Uterus (tissue), 4 donors: ENCODE data around the gene BAIAP2. TPM values are rescaled to one million over a fixed set of nuclear protein-coding genes. Genes with fewer than 3 reads are reported as not detected.

Experiments
- DNase-seq, 2 donors: peaks; one replicate each; pipeline ENCODE4 v3.0.0-alpha.2; 2019 to 2020
- H3K27ac ChIP-seq, 2 donors: fragments of 200-600 bp; sonication (generic); 1 replicate in 1 of 2; 2 replicates in 1 of 2; pipeline ENCODE4 v1.5.1; 2016 to 2018
- H3K27me3 ChIP-seq, 2 donors: fragments of 200-600 bp; sonication (generic); one replicate each; pipeline ENCODE4 v1.5.1; 2018 to 2019; ENCODE audit warnings: control low read depth in 1 of 2
- H3K36me3 ChIP-seq, 2 donors: fragments of 200-600 bp; sonication (generic); one replicate each; pipeline ENCODE4 v1.5.1; 2019; ENCODE audit warnings: control low read depth in 1 of 2
- H3K4me1 ChIP-seq, 2 donors: fragments of 200-600 bp; sonication (generic); one replicate each; pipeline ENCODE4 v1.5.1; 2018 to 2019; ENCODE audit warnings: control low read depth in 1 of 2
- H3K4me3 ChIP-seq, 2 donors: fragments of 200-600 bp; sonication (generic); 1 replicate in 1 of 2; 2 replicates in 1 of 2; pipeline ENCODE4 v1.5.1; 2018 to 2019; ENCODE audit warnings: mild to moderate bottlenecking in 1 of 2
- H3K9me3 ChIP-seq, 2 donors: fragments of 200-600 bp; sonication (generic); one replicate each; pipeline ENCODE4 v1.5.1; 2019; ENCODE audit warnings: control low read depth in 1 of 2
- POLR2A ChIP-seq, 2 donors: fragments of 450-650 bp; IDR thresholded peaks; one replicate each; pipeline ENCODE4 v1.6.1; 2016; ENCODE audit warnings: antibody characterized with exemption in 2 of 2, mild to moderate bottlenecking in 1 of 2, moderate library complexity in 1 of 2
- intact Hi-C: fragments of 100-400 bp; cut with DNase I; formaldehyde crosslinking; loops from one replicate; pipeline ENCODE4 v1.15.1; 2023; ENCODE audit warnings: low total_unique reads
- total RNA-seq, 4 donors: library from RNA; depleted of rRNA in 3 of 4; stranded (reverse); fragments of >200 nt in 3 of 4; gene quantifications; one replicate each; pipeline versions ENCODE4 v1.1.0 to v1.2.4, GENCODE V29; 2014 to 2023
- TF ChIP-seq, protein P1 (sequence below), 4 experiments: fragments of 200-600 bp in 2 of 4; fragments of 450-650 bp in 2 of 4; sonication (generic) in 2 of 4; IDR thresholded peaks; one replicate each; pipeline ENCODE4 v1.5.1; 2016 to 2019; ENCODE audit warnings: antibody characterized with exemption in 4 of 4, mild to moderate bottlenecking in 2 of 4, moderate library complexity in 1 of 4
- donor health status: DM: yes; HTN: yes; CAD: no.

Gene BAIAP2, protein sequence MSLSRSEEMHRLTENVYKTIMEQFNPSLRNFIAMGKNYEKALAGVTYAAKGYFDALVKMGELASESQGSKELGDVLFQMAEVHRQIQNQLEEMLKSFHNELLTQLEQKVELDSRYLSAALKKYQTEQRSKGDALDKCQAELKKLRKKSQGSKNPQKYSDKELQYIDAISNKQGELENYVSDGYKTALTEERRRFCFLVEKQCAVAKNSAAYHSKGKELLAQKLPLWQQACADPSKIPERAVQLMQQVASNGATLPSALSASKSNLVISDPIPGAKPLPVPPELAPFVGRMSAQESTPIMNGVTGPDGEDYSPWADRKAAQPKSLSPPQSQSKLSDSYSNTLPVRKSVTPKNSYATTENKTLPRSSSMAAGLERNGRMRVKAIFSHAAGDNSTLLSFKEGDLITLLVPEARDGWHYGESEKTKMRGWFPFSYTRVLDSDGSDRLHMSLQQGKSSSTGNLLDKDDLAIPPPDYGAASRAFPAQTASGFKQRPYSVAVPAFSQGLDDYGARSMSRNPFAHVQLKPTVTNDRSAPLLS
- 10 to 100 TPM; 16.5 to 70.7 (median 45.8) TPM for total RNA-seq

DNA sequence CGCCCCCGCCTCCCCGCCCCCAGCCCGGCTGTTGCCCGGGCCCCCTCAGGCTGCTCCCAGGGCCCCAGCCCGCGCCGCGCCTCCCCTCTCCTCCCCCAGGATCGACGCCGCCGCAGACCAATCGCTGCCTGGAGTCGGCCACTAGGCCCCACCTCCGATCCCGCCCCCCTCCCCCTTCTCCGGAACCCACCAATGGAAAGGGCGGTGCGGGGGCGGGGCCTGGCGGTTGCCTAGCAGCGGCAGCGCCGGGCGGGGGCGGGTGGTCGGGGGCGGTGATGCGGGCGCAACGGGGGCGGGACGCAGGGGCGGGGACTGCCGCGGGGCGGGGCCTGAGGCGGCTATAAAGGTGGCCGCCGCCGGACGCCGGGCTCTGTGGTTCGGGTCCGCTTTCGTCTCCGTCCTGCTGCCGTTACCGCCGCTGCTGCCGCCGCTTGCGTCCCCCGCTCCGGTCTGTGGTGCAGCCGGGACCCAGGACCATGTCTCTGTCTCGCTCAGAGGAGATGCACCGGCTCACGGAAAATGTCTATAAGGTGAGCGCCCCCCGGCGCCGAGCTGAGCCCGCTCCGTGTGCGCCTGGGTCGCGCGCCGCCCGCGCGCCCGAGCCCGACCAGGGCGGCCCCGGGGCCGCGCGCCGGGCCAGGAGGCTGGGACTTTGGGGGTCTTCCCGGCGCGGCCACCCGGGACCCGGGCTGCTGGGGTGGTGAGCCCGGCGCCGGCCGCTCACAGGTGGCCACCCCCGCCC, at the start of gene BAIAP2:
Gene BAIAP2 (plus strand): TSS at position 373 of the 742 bp plus-strand sequence. CDS start 104 bp downstream, at position 477.
- Histone ChIP-seq H3K4me1 (peaks cover 3 to 10% of the 10 kb centered on the region in 2 donors), H3K27ac (peak within 1 kb of the TSS; percentile 63 to 71), H3K4me3 (peak within 1 kb of the TSS; percentile 44 to 72), H3K9me3 (no peaks in the 10 kb centered on the region), H3K27me3 (no peaks in the 10 kb centered on the region), H3K36me3 (no peaks in the 10 kb centered on the region)
- intact Hi-C loops = no loop called here
- TF ChIP-seq, protein P1, sequence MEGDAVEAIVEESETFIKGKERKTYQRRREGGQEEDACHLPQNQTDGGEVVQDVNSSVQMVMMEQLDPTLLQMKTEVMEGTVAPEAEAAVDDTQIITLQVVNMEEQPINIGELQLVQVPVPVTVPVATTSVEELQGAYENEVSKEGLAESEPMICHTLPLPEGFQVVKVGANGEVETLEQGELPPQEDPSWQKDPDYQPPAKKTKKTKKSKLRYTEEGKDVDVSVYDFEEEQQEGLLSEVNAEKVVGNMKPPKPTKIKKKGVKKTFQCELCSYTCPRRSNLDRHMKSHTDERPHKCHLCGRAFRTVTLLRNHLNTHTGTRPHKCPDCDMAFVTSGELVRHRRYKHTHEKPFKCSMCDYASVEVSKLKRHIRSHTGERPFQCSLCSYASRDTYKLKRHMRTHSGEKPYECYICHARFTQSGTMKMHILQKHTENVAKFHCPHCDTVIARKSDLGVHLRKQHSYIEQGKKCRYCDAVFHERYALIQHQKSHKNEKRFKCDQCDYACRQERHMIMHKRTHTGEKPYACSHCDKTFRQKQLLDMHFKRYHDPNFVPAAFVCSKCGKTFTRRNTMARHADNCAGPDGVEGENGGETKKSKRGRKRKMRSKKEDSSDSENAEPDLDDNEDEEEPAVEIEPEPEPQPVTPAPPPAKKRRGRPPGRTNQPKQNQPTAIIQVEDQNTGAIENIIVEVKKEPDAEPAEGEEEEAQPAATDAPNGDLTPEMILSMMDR (IDR thresholded peaks at IDR 0.05) = peak in 1 of 4 experiments; percentile 35
- peak; percentile 92 to 98 for TF ChIP-seq POLR2A (IDR thresholded peaks at IDR 0.05)
- DNase-seq = peak; percentile 95 to 96

DNA sequence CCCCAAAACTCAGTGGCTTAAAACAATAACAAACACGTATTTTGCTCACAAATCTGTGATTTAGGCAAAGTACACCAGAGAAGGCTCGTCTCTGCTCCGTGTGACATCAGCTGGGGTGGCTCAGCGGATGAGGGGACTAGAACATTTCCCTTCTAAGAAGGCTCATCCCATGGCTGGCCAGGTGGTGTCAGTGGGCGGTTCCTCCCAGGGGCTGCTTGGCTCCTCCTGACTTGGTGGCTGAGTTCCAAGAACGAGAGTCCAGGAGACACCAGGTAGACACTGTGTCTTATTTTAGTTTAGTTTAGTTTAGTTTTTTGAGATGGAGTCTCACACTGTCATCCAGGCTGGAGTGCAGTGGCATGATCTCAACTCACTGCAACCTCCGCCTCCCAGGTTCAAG, 48.9 kb upstream of the BAIAP2 start:
- Histone ChIP-seq H3K9me3 (no peaks in the 10 kb centered on the region), H3K4me3 (no peak overlapping the region), H3K27me3 (no peaks in the 10 kb centered on the region), H3K27ac (no peak overlapping the region), H3K36me3 (no peaks in the 10 kb centered on the region), H3K4me1 (peaks cover under 1 to 6% of the 10 kb centered on the region in 2 donors)
- no peak for TF ChIP-seq POLR2A (IDR thresholded peaks at IDR 0.05)
- TF ChIP-seq, protein P1 (IDR thresholded peaks at IDR 0.05) = no peak
- intact Hi-C loops = no loop called here
- DNase-seq = no peak

DNA sequence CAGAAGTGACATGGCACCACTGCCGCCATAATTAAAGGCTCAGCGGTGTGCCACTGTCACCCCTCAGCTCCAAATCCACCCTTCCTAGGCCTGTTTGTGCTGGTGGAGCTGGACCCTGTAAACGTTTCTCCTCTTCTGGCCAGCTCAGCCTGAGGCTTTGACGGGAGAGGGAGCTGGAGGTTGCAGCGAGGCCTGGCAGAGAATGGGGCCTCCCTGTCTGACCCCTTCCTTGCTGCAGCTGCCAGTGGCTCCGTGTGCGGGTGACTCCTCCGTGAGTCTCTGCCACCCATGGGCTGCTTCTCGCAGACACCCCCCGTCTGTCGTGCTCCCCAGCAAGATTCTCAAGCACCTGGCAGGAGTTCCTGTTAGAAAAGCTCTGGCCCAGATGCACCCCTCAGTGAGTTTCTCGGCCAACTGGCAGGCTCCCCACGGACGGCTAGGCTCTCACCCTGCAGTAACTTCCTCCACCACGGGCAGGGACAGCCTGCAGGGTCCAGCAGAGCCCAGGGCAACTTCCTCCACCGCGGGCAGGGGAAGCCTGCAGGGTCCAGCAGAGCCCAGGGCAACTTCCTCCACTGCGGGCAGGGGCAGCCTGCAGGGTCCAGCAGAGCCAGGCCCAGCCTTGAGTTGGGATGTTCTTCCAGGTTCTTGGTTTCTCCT, 48.0 kb upstream of the BAIAP2 start:
- no peaks in the 10 kb centered on the region for H3K36me3 ChIP-seq
- no peaks in the 10 kb centered on the region for H3K27me3 ChIP-seq
- H3K9me3 ChIP-seq = no peaks in the 10 kb centered on the region
- no peaks in the 10 kb centered on the region for H3K4me1 ChIP-seq
- DNase-seq = peak; percentile 16 to 17
- no peak overlapping the region for H3K4me3 ChIP-seq
- TF ChIP-seq POLR2A (IDR thresholded peaks at IDR 0.05) = no peak
- TF ChIP-seq, protein P1 (IDR thresholded peaks at IDR 0.05) = no peak
- no peak overlapping the region for H3K27ac ChIP-seq
- intact Hi-C loops = no loop called here

DNA sequence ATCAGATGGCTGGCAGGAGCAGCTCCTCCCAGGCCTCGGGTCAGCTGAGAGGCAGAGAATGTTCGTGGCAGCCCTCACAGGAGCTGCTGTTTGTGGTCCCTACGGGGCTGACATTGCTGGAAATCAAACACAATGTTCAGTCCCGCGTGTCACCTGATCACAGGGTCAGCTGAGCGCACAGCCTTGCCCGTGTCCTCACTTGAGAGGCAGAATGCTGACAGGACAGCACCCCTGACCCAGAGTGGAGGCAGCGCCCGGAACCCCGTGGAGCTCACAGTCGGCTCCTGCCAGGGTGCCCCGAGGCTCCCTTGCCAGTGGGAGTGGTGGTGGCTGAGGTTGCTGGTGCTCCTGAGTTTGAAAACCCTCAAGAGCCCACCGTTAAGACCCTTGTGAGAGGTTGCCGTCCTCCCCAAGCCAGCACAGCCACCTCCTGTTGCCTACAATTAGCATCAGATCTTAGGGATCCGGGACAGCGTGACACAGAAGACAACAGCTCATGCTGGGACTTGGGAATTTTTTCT, 47.0 kb upstream of the BAIAP2 start:
- H3K27ac ChIP-seq = no peak overlapping the region
- no peaks in the 10 kb centered on the region for H3K4me1 ChIP-seq
- no peaks in the 10 kb centered on the region for H3K27me3 ChIP-seq
- no peaks in the 10 kb centered on the region for H3K36me3 ChIP-seq
- no peak for TF ChIP-seq POLR2A (IDR thresholded peaks at IDR 0.05)
- TF ChIP-seq, protein P1 (IDR thresholded peaks at IDR 0.05) = no peak
- intact Hi-C loops = no loop called here
- no peak overlapping the region for H3K4me3 ChIP-seq
- H3K9me3 ChIP-seq = no peaks in the 10 kb centered on the region
- DNase-seq = peak in 1 of 2 donors; percentile 14
